Measurements from ENCODE around the gene LRIG1.
A peak's percentile ranks its signal among the peaks of the same experiment; 100 is the strongest.

The LRIG1 gene

GRCh38 chr3:66409771-66410754 lies 90.8 kb downstream of the LRIG1 start:
- H3K9me3 ChIP-seq (replicated peaks in 1 of 11) = no peaks in the 10 kb centered on the region
- peaks cover 0 to 9% (median 0%) of the 10 kb centered on the region in 11 experiments; a peak in 6 of 22 replicates for H3K27me3 ChIP-seq
- peak overlapping the region in 5 of 11 experiments; percentile 50 to 79 (median 71); a peak in 8 of 22 replicates for H3K27ac ChIP-seq
- H3K9ac ChIP-seq = peak overlapping the region in 4 of 11 experiments; percentile 39 to 70 (median 66); a peak in 3 of 22 replicates
- H3K4me3 ChIP-seq = no peak overlapping the region
- peaks cover 33 to 100% (median 99%) of the 10 kb centered on the region in 10 experiments for H3K4me1 ChIP-seq
- TF ChIP-seq Cebpa-rat (IDR thresholded peaks at IDR 0.05) = no peak
- peak overlapping the region in 9 of 11 experiments; percentile 48 to 97 (median 82); a peak in 17 of 22 replicates for H3K4me2 ChIP-seq
- H4K20me1 ChIP-seq = peaks cover 0 to 79% (median 41%) of the 10 kb centered on the region in 11 experiments; a peak in 17 of 22 replicates
- H3K36me3 ChIP-seq = peaks cover 9 to 84% (median 60%) of the 10 kb centered on the region in 11 experiments; a peak in 20 of 22 replicates

DNA sequence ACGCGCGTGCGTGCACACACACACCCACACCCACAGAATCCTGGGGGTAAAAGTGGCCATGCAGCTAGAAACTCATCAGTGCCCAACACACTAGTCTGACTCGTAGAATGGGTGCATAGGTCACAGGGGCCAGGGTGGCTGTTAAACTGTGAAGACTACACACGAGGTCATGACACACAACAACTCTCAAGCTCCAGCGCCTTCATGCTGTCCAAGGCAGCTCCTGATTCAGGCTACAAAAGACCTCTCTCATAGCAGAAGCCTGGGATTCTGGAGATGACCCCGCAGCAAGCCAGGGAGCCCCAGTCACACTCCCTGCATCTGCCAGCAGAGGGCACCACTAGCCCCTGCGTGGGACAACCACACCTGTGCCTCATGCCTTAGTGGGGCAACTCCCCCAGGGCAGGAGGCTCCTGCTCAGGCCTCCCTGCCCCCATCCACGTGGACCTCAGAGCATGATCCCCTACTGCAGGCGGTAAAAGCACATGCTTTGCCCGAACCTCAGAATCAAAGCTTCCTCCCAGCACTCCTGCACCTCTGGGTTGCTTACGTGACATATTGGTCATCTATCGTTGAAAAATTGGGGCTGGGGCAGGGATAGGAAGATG lies 93.1 kb downstream of the LRIG1 start:
- Histone ChIP-seq H3K36me3 (peaks cover 9 to 85% (median 54%) of the 10 kb centered on the region in 11 experiments; a peak in 19 of 22 replicates), H3K4me3 (no peak overlapping the region), H3K9me3 (replicated peaks in 1 of 11) (no peaks in the 10 kb centered on the region), H3K27me3 (peaks cover 0 to 26% (median 0%) of the 10 kb centered on the region in 11 experiments; a peak in 7 of 22 replicates), H3K4me1 (peaks cover 51 to 100% (median 99%) of the 10 kb centered on the region in 10 experiments), H4K20me1 (peaks cover 0 to 84% (median 55%) of the 10 kb centered on the region in 11 experiments; a peak in 18 of 22 replicates), H3K27ac (peak overlapping the region in 3 of 11 experiments; percentile 19 to 32 (median 21); a peak in 3 of 22 replicates), H3K9ac (peak overlapping the region in 3 of 11 experiments; percentile 2 to 57 (median 47); a peak in 4 of 22 replicates), H3K4me2 (peak overlapping the region in 10 of 11 experiments; percentile 13 to 97 (median 85); a peak in 19 of 22 replicates)
- TF ChIP-seq Cebpa-rat (IDR thresholded peaks at IDR 0.05) = no peak

GRCh38 chr3:66406831-66407610 lies 93.8 kb downstream of the LRIG1 start:
- peaks cover 9 to 82% (median 48%) of the 10 kb centered on the region in 11 experiments; a peak in 17 of 22 replicates for H3K36me3 ChIP-seq
- H3K9me3 ChIP-seq (replicated peaks in 1 of 11) = no peaks in the 10 kb centered on the region

DNA sequence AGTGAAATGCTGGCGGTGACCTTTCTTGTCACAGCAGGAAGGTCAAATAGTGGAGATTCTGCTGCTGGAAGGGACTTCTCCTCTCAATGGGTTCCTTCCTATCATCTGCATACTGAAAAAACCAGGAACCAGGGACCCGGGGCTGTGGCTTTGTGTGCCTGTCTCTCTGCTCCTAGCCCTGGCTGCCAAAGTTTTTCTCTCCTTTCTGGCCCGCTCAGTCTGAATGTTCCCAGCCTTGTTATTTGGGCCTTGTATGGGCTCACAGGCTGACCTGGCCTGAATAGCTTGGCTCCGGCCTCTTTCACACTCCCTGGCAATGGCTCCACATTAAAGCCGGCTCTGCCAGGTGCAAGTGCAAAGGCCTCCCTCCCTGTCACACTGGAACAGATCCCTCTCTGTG lies 94.7 kb downstream of the LRIG1 start:
- Histone ChIP-seq H3K4me3 (peak overlapping the region in 1 of 10 experiments; percentile 58; a peak in 1 of 20 replicates), H3K9me3 (replicated peaks in 1 of 11) (no peaks in the 10 kb centered on the region), H3K36me3 (peaks cover 9 to 87% (median 48%) of the 10 kb centered on the region in 11 experiments; a peak in 17 of 22 replicates), H3K27ac (peak overlapping the region in 4 of 11 experiments; percentile 43 to 78 (median 66); a peak in 6 of 22 replicates), H4K20me1 (peaks cover 0 to 87% (median 65%) of the 10 kb centered on the region in 11 experiments; a peak in 18 of 22 replicates), H3K9ac (peak overlapping the region in 4 of 11 experiments; percentile 36 to 79 (median 74); a peak in 9 of 22 replicates), H3K4me2 (peak overlapping the region; percentile 74 to 97 (median 85)), H3K4me1 (peaks cover 47 to 100% (median 100%) of the 10 kb centered on the region in 10 experiments), H3K27me3 (peaks cover 0 to 26% (median 0%) of the 10 kb centered on the region in 11 experiments; a peak in 7 of 22 replicates)
- no peak for TF ChIP-seq Cebpa-rat (IDR thresholded peaks at IDR 0.05)

More at GRCh38 chr3:66406831-66407610, 93.8 kb downstream of the LRIG1 start:
- H3K4me1 ChIP-seq = peaks cover 48 to 100% (median 99%) of the 10 kb centered on the region in 10 experiments
- TF ChIP-seq Cebpa-rat (IDR thresholded peaks at IDR 0.05) = no peak
- no peak overlapping the region for H3K4me3 ChIP-seq
- H3K9ac ChIP-seq = peak overlapping the region in 2 of 11 experiments; percentile 14 to 70; a peak in 1 of 22 replicates
- peaks cover 0 to 26% (median 0%) of the 10 kb centered on the region in 11 experiments; a peak in 7 of 22 replicates for H3K27me3 ChIP-seq
- H4K20me1 ChIP-seq = peaks cover 0 to 84% (median 56%) of the 10 kb centered on the region in 11 experiments; a peak in 18 of 22 replicates
- H3K4me2 ChIP-seq = peak overlapping the region in 10 of 11 experiments; percentile 13 to 97 (median 85); a peak in 18 of 22 replicates
- H3K27ac ChIP-seq = peak overlapping the region in 2 of 11 experiments; percentile 11 to 21; a peak in 2 of 22 replicates

- H3K4me3 ChIP-seq = peak overlapping the region in 3 of 10 experiments; percentile 26 to 58 (median 41); a peak in 3 of 20 replicates
- no peaks in the 10 kb centered on the region for H3K9me3 ChIP-seq (replicated peaks in 1 of 11)
- H3K27me3 ChIP-seq = peaks cover 0 to 30% (median 0%) of the 10 kb centered on the region in 11 experiments; a peak in 7 of 22 replicates
- peaks cover 0 to 87% (median 68%) of the 10 kb centered on the region in 11 experiments; a peak in 19 of 22 replicates for H4K20me1 ChIP-seq
- TF ChIP-seq Cebpa-rat (IDR thresholded peaks at IDR 0.05) = no peak
- peak overlapping the region in 6 of 11 experiments; percentile 36 to 79 (median 67); a peak in 12 of 22 replicates for H3K9ac ChIP-seq
- H3K36me3 ChIP-seq = peaks cover 9 to 88% (median 44%) of the 10 kb centered on the region in 11 experiments; a peak in 17 of 22 replicates
- peak overlapping the region in 6 of 11 experiments; percentile 43 to 78 (median 66); a peak in 12 of 22 replicates for H3K27ac ChIP-seq
- peaks cover 48 to 100% (median 100%) of the 10 kb centered on the region in 10 experiments for H3K4me1 ChIP-seq
- peak overlapping the region; percentile 74 to 97 (median 85) for H3K4me2 ChIP-seq
Measured at GRCh38 chr3:66405701-66406091, 95.1 kb downstream of the LRIG1 start.

GRCh38 chr3:66404903-66405700 lies 95.7 kb downstream of the LRIG1 start:
- no peak for TF ChIP-seq Cebpa-rat (IDR thresholded peaks at IDR 0.05)
- Histone ChIP-seq H3K27me3 (peaks cover 0 to 32% (median 0%) of the 10 kb centered on the region in 11 experiments; a peak in 7 of 22 replicates), H3K27ac (peak overlapping the region in 6 of 11 experiments; percentile 43 to 78 (median 66); a peak in 12 of 22 replicates), H3K4me1 (peaks cover 49 to 100% (median 100%) of the 10 kb centered on the region in 10 experiments), H3K4me3 (peak overlapping the region in 8 of 10 experiments; percentile 5 to 58 (median 40); a peak in 12 of 20 replicates), H3K36me3 (peaks cover 6 to 88% (median 42%) of the 10 kb centered on the region in 11 experiments; a peak in 17 of 22 replicates), H3K9me3 (replicated peaks in 1 of 11) (no peaks in the 10 kb centered on the region), H3K9ac (peak overlapping the region in 10 of 11 experiments; percentile 2 to 79 (median 44); a peak in 15 of 22 replicates), H3K4me2 (peak overlapping the region; percentile 74 to 97 (median 85)), H4K20me1 (peaks cover 0 to 88% (median 73%) of the 10 kb centered on the region in 11 experiments; a peak in 19 of 22 replicates)
